OCI-LY7 (cell line): ENCODE data around the gene GRID2.

Source experiments
- EZH2phosphoT487 ChIP-seq: fragments of 200-600 bp; sonication (generic); IDR thresholded peaks from 2 replicates; pipeline ENCODE4 v1.6.1; 2018; ENCODE audit warnings: low read depth, borderline replicate concordance, mild to moderate bottlenecking, mixed run types, antibody characterized with exemption, low read length, moderate library complexity, mixed read lengths
- TF ChIP-seq, protein P1 (sequence below): fragments of 200-600 bp; sonication (generic); conservative IDR thresholded peaks from 2 replicates; pipeline ENCODE4 v1.5.1; 2014; ENCODE audit warnings: mild to moderate bottlenecking, antibody characterized with exemption, low read length, moderate library complexity, mixed read lengths

DNA sequence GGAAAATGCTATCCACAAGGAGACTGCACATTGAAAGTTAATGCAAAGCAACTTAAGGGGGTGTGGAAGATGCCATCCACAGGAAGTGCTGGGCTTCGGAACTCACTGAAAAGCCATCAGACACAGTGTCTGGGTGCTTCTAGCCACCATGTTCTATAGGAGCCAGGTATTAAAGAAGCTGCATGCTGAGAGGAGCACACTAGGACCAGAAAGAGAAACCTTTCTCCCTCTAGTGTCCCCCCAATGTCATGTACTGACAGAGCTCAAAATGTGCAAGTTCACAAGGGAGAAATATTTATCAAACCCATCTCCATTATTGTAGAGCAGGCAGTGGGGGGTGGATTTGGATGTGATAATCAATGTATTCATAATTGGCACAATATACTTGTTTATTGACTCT lies 510.9 kb downstream of the GRID2 start:
- TF ChIP-seq, protein P1, sequence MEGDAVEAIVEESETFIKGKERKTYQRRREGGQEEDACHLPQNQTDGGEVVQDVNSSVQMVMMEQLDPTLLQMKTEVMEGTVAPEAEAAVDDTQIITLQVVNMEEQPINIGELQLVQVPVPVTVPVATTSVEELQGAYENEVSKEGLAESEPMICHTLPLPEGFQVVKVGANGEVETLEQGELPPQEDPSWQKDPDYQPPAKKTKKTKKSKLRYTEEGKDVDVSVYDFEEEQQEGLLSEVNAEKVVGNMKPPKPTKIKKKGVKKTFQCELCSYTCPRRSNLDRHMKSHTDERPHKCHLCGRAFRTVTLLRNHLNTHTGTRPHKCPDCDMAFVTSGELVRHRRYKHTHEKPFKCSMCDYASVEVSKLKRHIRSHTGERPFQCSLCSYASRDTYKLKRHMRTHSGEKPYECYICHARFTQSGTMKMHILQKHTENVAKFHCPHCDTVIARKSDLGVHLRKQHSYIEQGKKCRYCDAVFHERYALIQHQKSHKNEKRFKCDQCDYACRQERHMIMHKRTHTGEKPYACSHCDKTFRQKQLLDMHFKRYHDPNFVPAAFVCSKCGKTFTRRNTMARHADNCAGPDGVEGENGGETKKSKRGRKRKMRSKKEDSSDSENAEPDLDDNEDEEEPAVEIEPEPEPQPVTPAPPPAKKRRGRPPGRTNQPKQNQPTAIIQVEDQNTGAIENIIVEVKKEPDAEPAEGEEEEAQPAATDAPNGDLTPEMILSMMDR = no peak
- TF ChIP-seq EZH2phosphoT487 = no peak
